Activated CD4-positive, alpha-beta memory T cell treated with anti-CD3 and anti-CD28 coated beads for 36 hours (primary cell): ENCODE results near the gene SEPHS2. TPM values are rescaled to one million over a fixed set of nuclear protein-coding genes. Genes with fewer than 3 reads are reported as not detected.
"Not testable (repeated sequence)": the region's sequence is repeated elsewhere in the genome, so short reads cannot be mapped to it uniquely, and the experiment has no call there.

Source experiments
- CTCF ChIA-PET: fragments of 350-600 bp; sonication (Branson Sonifier 250); formaldehyde crosslinking; loops from one replicate; lab custom pipeline; 2021; ENCODE audit warnings: antibody characterized with exemption, inconsistent platforms; lab: Charles Lee
- POLR2A ChIA-PET: fragments of 350-600 bp; sonication (Branson Sonifier 250); formaldehyde crosslinking; loops from one replicate; lab custom pipeline; 2021; ENCODE audit warnings: antibody characterized with exemption; lab: Charles Lee
- DNase-seq: peaks from one replicate; pipeline ENCODE4 v3.0.0-alpha.2; 2020
- H3K27ac Mint-ChIP-seq: one replicate; pipeline ENCODE4 v1.8.0; 2021; ENCODE audit warnings: mixed read lengths
- H3K27me3 Mint-ChIP-seq: one replicate; pipeline ENCODE4 v1.8.0; 2021; ENCODE audit warnings: mixed read lengths
- H3K36me3 Mint-ChIP-seq: one replicate; pipeline ENCODE4 v1.8.0; 2021; ENCODE audit warnings: mixed read lengths
- H3K4me1 Mint-ChIP-seq: one replicate; pipeline ENCODE4 v1.8.0; 2021; ENCODE audit warnings: low read depth, mixed read lengths
- H3K4me3 Mint-ChIP-seq: one replicate; pipeline ENCODE4 v1.8.0; 2021; ENCODE audit warnings: mild to moderate bottlenecking, mixed read lengths
- H3K9me3 Mint-ChIP-seq: one replicate; pipeline ENCODE4 v1.8.0; 2021; ENCODE audit warnings: mixed read lengths
- intact Hi-C: fragments of 100-400 bp; cut with micrococcal nuclease; formaldehyde crosslinking; loops from one replicate; pipeline ENCODE4 v1.15.1; 2023
- total RNA-seq, 2 experiments: library from RNA; stranded (reverse); gene quantifications; one replicate each; pipeline ENCODE4 v1.2.3, GENCODE V29; 2021

SEPHS2 gene
- total RNA-seq, 2 experiments from 2014 or later, result 61.4 to 61.7 TPM

DNA sequence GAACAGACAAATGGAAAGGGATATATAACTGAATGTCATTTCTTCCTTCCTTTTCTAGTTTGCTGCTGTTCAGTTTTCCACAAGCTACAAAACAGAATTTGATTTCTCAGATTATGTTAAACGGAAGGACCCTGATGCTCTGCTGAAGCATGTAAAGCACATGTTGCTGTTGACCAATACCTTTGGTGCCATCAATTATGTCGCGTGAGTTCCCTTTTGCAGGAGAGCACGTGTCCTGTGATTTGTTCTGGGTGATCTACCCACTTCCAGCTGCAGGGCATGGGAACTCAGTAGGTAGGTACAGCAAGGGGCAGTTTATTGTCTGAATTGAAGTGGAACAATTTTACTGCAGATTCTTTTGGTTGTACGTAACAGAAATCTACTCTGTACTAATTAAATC lies 35.7 kb upstream of the SEPHS2 start:
- Mint-ChIP-seq H3K36me3 (peaks cover 74% of the 10 kb centered on the region), H3K4me1 (peaks cover 53% of the 10 kb centered on the region), H3K27ac (peak overlapping the region; percentile 30)

DNA sequence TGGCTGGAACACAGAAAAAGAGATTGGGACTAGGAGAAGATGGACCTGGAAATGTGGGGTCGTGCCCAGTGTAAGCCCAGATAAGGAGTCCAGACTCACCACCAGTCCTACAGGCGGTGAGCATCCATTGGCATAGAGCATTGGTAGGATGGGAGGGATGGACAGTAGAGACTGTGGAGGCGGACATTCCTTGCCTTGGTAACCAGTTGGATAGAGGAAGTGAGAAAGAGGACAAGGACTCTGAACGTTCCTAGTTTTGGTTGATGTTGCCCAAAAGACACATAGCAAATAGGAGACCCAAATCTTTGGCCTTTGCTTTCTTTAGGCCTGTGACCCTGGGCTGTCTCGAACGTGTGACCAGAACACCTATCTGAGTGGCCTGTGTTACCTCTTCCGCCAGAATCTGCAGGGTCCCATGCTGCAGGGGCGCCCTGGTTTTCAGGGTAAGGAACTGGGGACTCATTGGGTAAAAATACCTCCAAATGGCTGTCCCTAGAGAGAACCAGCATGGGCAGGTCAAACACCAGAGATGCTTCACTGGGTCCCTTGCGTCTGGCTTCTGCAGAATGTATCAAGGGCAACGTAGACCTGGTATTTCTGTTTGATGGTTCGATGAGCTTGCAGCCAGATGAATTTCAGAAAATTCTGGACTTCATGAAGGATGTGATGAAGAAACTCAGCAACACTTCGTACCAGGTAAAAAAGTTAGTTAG lies 33.2 kb upstream of the SEPHS2 start:
- DNase-seq, result no peak
- no peaks in the 10 kb centered on the region for H3K9me3 Mint-ChIP-seq
- POLR2A ChIA-PET, result no interaction called here
- H3K27ac Mint-ChIP-seq, result no peak overlapping the region
- peaks cover 76% of the 10 kb centered on the region for H3K36me3 Mint-ChIP-seq
- H3K4me1 Mint-ChIP-seq, result peaks cover 60% of the 10 kb centered on the region
- no peaks in the 10 kb centered on the region for H3K27me3 Mint-ChIP-seq
- intact Hi-C loops, result no loop called here
- CTCF ChIA-PET, result interaction anchor here (2.4 to 5.0 kb wide), 2 partner anchors 29 to 48 kb away, joined by 15 to 27 read pairs; partner anchors contain the start of gene DCTPP1
- no peak overlapping the region for H3K4me3 Mint-ChIP-seq

More for the DNA sequence above, 35.7 kb upstream of the SEPHS2 start:
- Mint-ChIP-seq H3K27me3 (no peaks in the 10 kb centered on the region), H3K4me3 (no peak overlapping the region), H3K9me3 (no peaks in the 10 kb centered on the region)
- DNase-seq, result no peak
- CTCF ChIA-PET, result interaction anchor here (1.0 to 5.0 kb wide), 4 partner anchors 25 to 51 kb away, joined by 3 to 27 read pairs (median 9); partner anchors contain the start of gene DCTPP1
- intact Hi-C loops, result no loop called here
- POLR2A ChIA-PET, result interaction anchor here (0.7 to 1.4 kb wide), 2 partner anchors 9 to 23 kb away, joined by 3 to 9 read pairs; no protein-coding TSS in a partner anchor

DNA sequence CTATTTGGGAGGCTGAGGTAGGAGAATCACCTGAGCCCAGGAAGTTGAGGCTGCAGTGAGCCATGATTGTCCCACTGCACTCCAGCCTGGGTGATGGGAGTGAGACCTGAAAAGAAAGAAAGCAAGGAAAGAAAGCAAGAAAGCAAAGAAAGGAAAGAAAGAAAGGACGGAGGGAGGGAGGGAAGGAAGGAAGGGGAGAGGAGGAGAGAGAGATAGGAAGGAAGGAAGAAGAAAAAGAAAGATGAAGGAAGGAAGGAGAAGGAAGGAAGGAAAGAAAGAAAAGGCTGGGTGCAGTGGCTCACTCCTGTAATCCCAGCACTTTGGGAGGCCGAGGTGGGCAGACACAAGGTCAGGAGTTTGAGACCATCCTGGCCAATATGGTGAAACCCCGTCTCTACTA lies 32.1 kb upstream of the SEPHS2 start:
- CTCF ChIA-PET, result interaction anchor here (0.6 to 1.3 kb wide), 3 partner anchors 28 to 596 kb away, joined by 3 to 7 read pairs (median 3); partner anchors contain the start of gene DCTPP1
- Mint-ChIP-seq H3K4me1 (peaks cover 56% of the 10 kb centered on the region), H3K27ac (peak overlapping the region; percentile 71), H3K36me3 (peaks cover 76% of the 10 kb centered on the region)
- H3K27me3 Mint-ChIP-seq, intact Hi-C loops, H3K4me3 Mint-ChIP-seq, DNase-seq, H3K9me3 Mint-ChIP-seq: not testable (repeated sequence)
- POLR2A ChIA-PET, result interaction anchor here (0.6 to 0.7 kb wide), 2 partner anchors 25 to 89 kb away, joined by 3 to 4 read pairs; no protein-coding TSS in a partner anchor

DNA sequence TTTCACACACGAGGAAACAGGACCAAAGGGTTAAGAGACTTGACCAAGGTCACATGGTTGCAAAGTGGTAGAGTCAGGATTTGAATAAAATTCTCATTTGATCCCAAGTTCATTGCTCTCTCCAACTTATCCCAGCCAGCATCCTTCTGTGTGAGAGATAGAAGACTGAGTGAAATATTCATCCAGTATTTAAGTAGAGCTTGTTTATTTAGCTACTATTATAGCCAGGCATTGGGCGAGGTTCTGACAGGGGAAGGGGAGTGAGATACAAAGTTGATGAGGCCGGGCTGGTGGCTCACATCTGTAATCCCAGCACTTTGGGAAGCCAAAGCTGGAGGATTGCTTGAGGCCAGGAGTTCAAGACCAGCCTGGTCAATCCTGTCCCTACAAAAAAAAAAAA lies 31.3 kb upstream of the SEPHS2 start:
- Mint-ChIP-seq H3K27ac (peak overlapping the region; percentile 71), H3K4me3 (no peak overlapping the region), H3K9me3 (no peaks in the 10 kb centered on the region), H3K27me3 (no peaks in the 10 kb centered on the region), H3K4me1 (peaks cover 54% of the 10 kb centered on the region), H3K36me3 (peaks cover 73% of the 10 kb centered on the region)
- CTCF ChIA-PET, result interaction anchor here (0.6 to 1.3 kb wide), 5 partner anchors 28 to 595 kb away, joined by 3 to 7 read pairs (median 3); partner anchors contain the start of gene DCTPP1
- DNase-seq, result no peak
- intact Hi-C loops, result no loop called here
- POLR2A ChIA-PET, result interaction anchor here (0.6 to 0.7 kb wide), 2 partner anchors 26 to 89 kb away, joined by 3 to 4 read pairs; no protein-coding TSS in a partner anchor

DNA sequence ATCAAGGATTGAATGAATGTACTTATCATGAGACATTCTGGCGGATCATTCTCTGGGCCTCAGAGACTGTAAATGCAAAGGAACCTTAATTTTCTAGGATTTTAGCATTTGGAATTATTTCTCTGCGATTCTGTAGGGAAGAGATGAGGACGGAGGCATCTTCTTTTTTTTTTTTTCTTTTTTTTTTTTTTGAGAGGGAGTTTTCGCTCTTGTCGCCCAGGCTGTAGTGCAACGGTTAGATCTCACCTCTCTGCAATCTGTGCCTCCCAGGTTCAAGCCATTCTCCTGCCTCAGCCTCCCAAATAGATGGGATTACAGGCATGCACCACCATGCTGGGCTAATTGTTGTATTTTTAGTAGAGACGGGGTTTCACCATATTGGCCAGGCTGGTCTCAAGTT lies 29.0 kb upstream of the SEPHS2 start:
- peaks cover 56% of the 10 kb centered on the region for H3K36me3 Mint-ChIP-seq
- ChIA-PET POLR2A (interaction anchor here (0.7 to 7.4 kb wide), 10 partner anchors 9 to 57 kb away, joined by 3 to 132 read pairs (median 6); partner anchors contain the start of gene SEPHS2), CTCF (interaction anchor here (0.8 to 3.4 kb wide), 14 partner anchors 16 to 184 kb away, joined by 3 to 63 read pairs (median 8); partner anchors contain the start of genes DCTPP1, SEPHS2 and ZNF747)
- no peak for DNase-seq
- H3K27me3 Mint-ChIP-seq, result no peaks in the 10 kb centered on the region
- peaks cover 54% of the 10 kb centered on the region for H3K4me1 Mint-ChIP-seq
- H3K27ac Mint-ChIP-seq, result peak overlapping the region; percentile 97
- intact Hi-C loops, result loop anchor here (5.0 kb wide), 3 partner anchors 78 to 862 kb away; no protein-coding TSS in a partner anchor
- H3K9me3 Mint-ChIP-seq, result no peaks in the 10 kb centered on the region
- peak overlapping the region; percentile 98 for H3K4me3 Mint-ChIP-seq

DNA sequence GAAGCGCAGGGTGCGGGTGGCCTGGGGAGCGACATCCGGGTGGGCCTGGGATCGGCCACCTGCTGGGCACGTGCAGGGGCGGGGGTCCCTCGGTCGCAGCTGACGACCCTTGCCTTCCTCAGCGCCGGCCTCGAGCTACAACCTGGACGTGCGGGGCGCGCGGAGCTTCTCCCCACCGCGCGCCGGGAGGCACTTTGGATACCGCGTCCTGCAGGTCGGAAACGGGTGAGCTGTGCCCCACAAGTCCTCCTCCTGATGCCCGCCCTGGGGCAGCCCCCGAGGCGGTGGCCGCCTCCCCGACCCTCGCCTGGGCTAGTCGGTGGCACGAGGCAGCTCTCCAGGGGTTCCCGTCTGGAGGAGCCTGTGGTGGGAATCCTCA lies 28.4 kb upstream of the SEPHS2 start:
- peaks cover 50% of the 10 kb centered on the region for H3K36me3 Mint-ChIP-seq

DNA sequence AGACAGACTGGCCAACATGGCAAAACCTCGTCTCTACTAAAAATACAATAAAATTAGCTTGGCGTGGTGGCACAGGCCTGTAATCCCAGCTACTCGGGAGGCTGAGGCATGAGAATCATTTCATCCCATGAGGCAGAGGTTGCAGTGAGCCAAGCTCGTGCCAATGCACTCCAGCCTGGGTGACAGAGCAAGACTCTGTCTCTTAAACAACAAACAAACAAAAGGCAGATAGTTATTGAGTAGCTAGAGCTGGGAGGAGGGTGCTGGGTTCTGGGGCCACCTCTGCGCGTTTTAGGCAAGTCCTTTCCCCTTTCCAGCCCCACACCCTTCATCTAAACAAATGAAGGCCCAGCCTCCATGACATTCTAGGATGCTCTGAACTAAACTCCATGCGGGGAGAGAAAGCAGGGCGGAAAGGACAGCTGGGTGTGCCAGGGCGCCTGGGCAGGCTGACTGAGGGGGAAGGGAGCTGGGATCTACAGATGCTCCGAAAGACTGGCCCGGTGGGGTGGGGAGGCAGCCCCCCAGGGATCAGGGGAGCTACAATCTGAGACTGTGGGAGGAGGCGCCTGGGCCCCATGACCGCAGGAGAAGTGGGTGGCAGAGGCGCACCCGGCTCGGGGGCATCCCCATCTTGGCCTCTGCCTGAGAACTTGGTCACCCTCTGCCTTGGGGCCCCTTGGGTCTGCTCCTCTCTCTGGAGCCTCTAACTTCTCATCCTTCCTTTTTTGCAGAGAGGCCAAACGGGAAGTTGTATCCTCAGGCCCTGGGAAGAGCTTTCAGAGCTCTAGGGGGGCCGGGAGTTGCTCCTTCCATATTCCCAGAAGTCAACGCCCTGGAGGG lies 27.8 kb upstream of the SEPHS2 start:
- peak; percentile 87 for DNase-seq
- Mint-ChIP-seq H3K4me1 (peaks cover 54% of the 10 kb centered on the region), H3K9me3 (no peaks in the 10 kb centered on the region), H3K4me3 (peak overlapping the region; percentile 98), H3K27ac (peak overlapping the region; percentile 97), H3K27me3 (no peaks in the 10 kb centered on the region), H3K36me3 (peaks cover 45% of the 10 kb centered on the region)
- intact Hi-C loops, result loop anchor here (1.0 to 5.0 kb wide), 6 partner anchors 24 to 861 kb away; partner anchors contain the start of gene ZNF768
- CTCF ChIA-PET, result interaction anchor here (0.7 to 3.4 kb wide), 16 partner anchors 15 to 198 kb away, joined by 3 to 63 read pairs (median 4); partner anchors contain the start of genes DCTPP1, SEPHS2, ZNF747 and ZNF785
- POLR2A ChIA-PET, result interaction anchor here (0.9 to 7.4 kb wide), 15 partner anchors 9 to 178 kb away, joined by 3 to 132 read pairs (median 6); partner anchors contain the start of genes DCTPP1, PRR14, SEPHS2 and ZNF688

More for the DNA sequence above, 28.4 kb upstream of the SEPHS2 start:
- Mint-ChIP-seq H3K27ac (peak overlapping the region; percentile 97), H3K27me3 (no peaks in the 10 kb centered on the region), H3K9me3 (no peaks in the 10 kb centered on the region), H3K4me3 (peak overlapping the region; percentile 98), H3K4me1 (peaks cover 59% of the 10 kb centered on the region)
- POLR2A ChIA-PET, result interaction anchor here (0.9 to 7.4 kb wide), 12 partner anchors 9 to 97 kb away, joined by 3 to 132 read pairs (median 10); partner anchors contain the start of genes DCTPP1, SEPHS2, ZNF688 and ZNF747
- intact Hi-C loops, result loop anchor here (5.0 kb wide), 3 partner anchors 78 to 862 kb away; no protein-coding TSS in a partner anchor
- CTCF ChIA-PET, result interaction anchor here (0.8 to 3.4 kb wide), 14 partner anchors 16 to 185 kb away, joined by 3 to 63 read pairs (median 5); partner anchors contain the start of genes DCTPP1, SEPHS2, ZNF747 and ZNF785
- DNase-seq, result peak; percentile 30

DNA sequence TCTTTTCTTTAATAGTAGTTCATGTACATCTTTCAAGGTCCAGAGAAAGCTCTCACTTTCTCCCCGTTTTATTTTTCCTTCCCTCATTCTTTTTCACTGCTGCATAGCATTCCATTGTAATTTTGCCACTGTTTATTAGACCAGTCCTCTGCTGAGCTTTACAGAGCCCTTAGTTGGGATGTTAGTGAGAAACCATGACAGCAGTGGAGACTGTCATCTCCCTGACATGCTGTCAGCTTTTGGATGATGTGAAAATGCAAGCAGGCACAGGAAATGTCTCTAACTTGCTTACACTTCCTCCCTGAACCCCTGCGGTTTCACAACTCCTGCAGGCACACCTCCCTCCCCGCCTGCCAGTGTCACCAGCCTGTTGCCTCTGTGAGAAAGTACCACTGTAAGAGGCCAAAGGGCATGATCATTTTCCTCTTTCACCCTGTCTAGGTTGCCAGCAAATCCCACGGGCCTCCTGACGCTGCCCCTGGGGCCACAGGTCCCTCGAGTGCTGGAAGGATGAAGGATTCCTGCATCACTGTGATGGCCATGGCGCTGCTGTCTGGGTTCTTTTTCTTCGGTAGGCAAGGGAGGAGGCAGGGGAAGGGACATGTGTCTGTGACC lies 26.8 kb upstream of the SEPHS2 start, which contains the start of gene ITGAL:
Gene ITGAL, plus strand, starts transcription at position 415 of the 615 bp plus-strand sequence. Its CDS starts 96 bp downstream, at position 511.
- ChIA-PET CTCF (interaction anchor here (0.7 to 3.4 kb wide), 14 partner anchors 11 to 143 kb away, joined by 3 to 63 read pairs (median 5); partner anchors contain the start of genes DCTPP1, SEPHS2 and ZNF747), POLR2A (interaction anchor here (0.6 to 7.4 kb wide), 15 partner anchors 14 to 179 kb away, joined by 3 to 132 read pairs (median 4); partner anchors contain the start of genes DCTPP1, PRR14, SEPHS2 and ZNF747)
- H3K4me1 Mint-ChIP-seq, result peaks cover 53% of the 10 kb centered on the region
- intact Hi-C loops, result loop anchor here (1.0 to 5.0 kb wide), 8 partner anchors 14 to 860 kb away; partner anchors contain the start of gene ZNF768
- H3K36me3 Mint-ChIP-seq, result peaks cover 40% of the 10 kb centered on the region
- DNase-seq, result peak; percentile 93
- H3K27ac Mint-ChIP-seq, result peak within 1 kb of the TSS; percentile 97
- peak within 1 kb of the TSS; percentile 98 for H3K4me3 Mint-ChIP-seq
- no peaks in the 10 kb centered on the region for H3K9me3 Mint-ChIP-seq
- no peaks in the 10 kb centered on the region for H3K27me3 Mint-ChIP-seq

DNA sequence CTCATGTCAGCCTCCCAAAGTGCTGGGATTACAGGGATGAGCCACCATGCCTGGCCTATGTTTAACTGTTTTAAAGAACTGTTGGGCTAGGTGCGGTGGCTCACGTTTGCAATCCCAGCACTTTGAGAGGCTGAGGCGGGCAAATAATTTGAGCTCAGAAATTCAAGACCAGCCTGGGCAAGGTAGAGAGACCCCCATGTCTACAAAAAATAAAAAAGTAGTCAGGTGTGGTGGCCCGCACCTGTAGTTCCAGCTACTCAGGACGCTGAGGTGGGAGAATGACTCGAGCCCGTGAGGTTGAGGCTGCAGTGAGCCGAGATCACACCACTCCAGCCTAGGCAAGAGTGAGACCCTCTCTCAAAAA lies 24.9 kb upstream of the SEPHS2 start:
- no peak for DNase-seq
- ChIA-PET POLR2A (interaction anchor here (0.7 to 7.4 kb wide), 7 partner anchors 12 to 83 kb away, joined by 3 to 132 read pairs (median 5); partner anchors contain the start of genes DCTPP1 and SEPHS2), CTCF (interaction anchor here (1.0 to 1.8 kb wide), 5 partner anchors 12 to 41 kb away, joined by 3 to 7 read pairs (median 4); partner anchors contain the start of gene DCTPP1)
- H3K36me3 Mint-ChIP-seq, result peaks cover 24% of the 10 kb centered on the region
- peak overlapping the region; percentile 97 for H3K27ac Mint-ChIP-seq
- no peaks in the 10 kb centered on the region for H3K9me3 Mint-ChIP-seq
- H3K27me3 Mint-ChIP-seq, result no peaks in the 10 kb centered on the region
- intact Hi-C loops, result loop anchor here (2.0 to 5.0 kb wide), 4 partner anchors 82 to 858 kb away; partner anchors contain the start of gene TBC1D10B
- H3K4me3 Mint-ChIP-seq, result no peak overlapping the region
- peaks cover 44% of the 10 kb centered on the region for H3K4me1 Mint-ChIP-seq

DNA sequence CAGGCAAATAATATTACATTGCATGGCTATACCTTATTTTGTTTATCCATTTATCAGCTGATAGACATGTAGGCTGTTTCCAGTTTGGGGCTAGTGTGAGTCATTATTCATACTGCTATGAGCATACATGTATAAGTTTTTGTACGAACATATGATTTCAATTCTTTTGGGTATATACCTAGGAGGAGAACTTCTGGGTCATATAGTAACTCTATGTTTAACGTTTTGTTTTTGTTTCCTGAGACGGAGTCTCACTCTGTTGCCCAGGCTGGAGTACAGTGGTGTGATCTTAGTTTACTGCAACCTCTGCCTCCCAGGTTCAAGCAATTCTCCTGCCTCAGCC lies 24.5 kb upstream of the SEPHS2 start:
- H3K27ac Mint-ChIP-seq, result peak overlapping the region; percentile 97
- H3K9me3 Mint-ChIP-seq, result no peaks in the 10 kb centered on the region
- peaks cover 40% of the 10 kb centered on the region for H3K4me1 Mint-ChIP-seq
- DNase-seq, result peak; percentile 41
- H3K36me3 Mint-ChIP-seq, result peaks cover 20% of the 10 kb centered on the region
- ChIA-PET CTCF (interaction anchor here (0.6 to 1.8 kb wide), 7 partner anchors 11 to 189 kb away, joined by 3 to 7 read pairs (median 4); partner anchors contain the start of genes DCTPP1 and FBRS), POLR2A (interaction anchor here (0.6 to 7.4 kb wide), 7 partner anchors 10 to 83 kb away, joined by 3 to 132 read pairs (median 4); partner anchors contain the start of genes DCTPP1 and SEPHS2)
- peak overlapping the region; percentile 37 for H3K4me3 Mint-ChIP-seq
- H3K27me3 Mint-ChIP-seq, result no peaks in the 10 kb centered on the region
- intact Hi-C loops, result loop anchor here (2.0 to 5.0 kb wide), 4 partner anchors 82 to 858 kb away; partner anchors contain the start of gene TBC1D10B
